Measurements from ENCODE around the gene IL25.
"Not testable (repeated sequence)": the region's sequence is repeated elsewhere in the genome, so short reads cannot be mapped to it uniquely, and the experiment has no call there.

The IL25 gene

DNA sequence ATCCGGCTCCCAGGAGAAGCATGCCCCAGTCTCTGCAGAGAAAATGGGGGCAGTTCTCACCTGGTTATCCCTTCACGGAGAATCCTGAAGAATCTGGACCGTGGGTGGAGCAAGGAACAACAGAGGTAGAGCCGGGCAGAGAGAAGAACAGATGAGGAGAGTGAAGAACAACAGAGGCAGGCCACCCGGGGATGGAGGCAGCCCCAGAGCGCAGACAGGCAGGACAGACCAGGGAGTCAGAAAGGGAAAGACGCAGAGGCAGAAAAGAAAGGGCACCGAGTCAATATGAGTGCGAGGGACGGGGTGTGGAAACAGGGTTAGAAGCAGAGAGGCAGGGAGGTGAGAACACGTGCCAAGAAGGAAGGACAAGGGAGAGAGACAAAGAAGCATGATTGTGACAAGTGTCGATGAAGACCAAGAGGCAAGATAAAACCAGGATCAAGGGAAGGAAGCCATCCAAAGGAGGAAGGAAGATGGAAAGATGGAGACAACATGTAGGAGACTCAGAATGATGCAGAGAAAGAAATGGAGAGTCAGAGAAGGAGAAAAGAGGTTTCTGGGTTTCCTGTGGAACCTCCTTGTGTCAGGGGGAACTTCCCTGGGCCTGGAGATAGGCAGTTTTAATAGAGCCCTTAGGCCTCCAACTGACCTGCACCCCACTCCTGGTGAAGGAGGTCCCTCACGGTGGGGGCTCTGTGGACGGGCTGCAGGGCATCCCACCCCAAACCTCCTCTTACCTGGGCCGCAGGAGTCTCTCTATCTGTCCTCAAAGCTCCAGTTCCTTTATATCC lies 35.1 kb downstream of the IL25 start, which contains the start of gene MYH6:
Gene MYH6 (minus strand): TSS at position 758 of the 791 bp plus-strand sequence. CDS start 1,050 bp downstream, outside the sequence.
- DNase-seq (ENCODE audit: low read depth in 2 of 3, low spot score in 2 of 3), result no peak

DNA sequence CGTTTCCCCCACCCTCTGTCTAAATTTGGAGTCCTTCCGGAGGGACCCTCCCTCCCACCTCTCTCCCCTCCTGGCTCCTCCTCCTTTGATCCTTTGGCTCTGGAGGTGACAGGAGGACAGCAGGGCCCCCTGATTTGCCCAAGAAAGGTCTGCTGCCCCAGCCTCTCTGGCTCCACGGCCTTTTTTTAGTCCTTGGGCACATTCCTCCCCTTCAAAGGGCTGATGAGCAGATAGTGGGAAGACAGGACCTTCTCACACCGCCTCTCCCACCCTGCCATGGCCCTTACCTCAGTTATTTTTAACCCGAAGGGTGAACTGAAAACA lies 35.7 kb downstream of the IL25 start:
- no peak for DNase-seq (ENCODE audit: low read depth in 2 of 3, low spot score in 2 of 3)

DNA sequence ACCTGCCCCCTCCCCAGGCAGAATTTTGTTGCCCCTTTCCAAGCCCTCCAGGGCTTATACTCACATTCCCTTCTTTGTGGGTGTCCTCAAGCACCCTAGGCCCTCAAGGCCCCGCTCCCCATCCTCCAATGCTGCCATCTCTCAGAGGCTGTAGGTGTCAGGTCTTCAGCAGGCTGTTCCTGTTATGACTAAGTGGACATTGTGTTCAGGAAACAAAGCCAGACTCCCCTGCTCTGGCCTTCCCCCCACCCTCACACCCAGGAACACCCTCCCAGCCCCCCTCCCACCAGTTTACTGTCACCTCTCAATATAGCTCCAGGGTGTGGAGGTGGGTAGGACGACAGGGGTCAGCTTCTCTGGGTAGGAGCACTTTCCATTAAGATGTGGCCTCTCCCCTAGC lies 36.9 kb downstream of the IL25 start:
- DNase-seq (ENCODE audit: low read depth in 2 of 3, low spot score in 2 of 3), result no peak

DNA sequence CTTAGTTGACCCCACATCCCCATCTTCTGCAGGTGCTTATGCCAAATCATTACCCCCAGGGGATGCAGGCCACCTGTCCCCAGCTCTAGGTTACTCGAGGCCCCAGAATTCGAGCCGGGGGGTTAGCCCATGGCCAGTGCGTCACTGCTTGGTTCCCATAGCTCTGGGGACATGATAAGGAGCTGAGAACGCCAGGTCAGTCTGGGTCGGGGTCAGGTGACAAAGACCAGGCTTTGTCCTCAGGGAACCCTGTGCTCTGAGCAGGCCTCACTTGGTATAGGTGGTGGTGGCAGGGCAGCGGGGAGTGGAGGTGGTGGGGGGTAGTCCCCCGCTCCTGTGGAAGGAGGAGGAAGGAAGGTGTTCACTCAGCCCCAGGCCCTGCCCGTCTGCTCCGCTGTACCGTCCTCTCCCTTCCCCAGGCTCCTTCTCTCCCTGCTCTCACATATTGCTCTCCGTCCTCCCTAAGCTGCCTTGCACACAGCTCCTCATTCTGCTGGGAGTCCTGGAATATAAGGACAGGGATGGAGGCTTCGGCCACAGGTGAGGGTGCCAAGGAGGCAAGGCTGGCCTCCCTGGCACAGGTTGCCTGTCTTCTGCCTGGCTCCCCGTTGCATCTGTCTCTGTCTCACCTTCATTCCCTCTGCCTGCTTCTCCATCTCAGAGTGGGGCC lies 37.5 kb downstream of the IL25 start:
- DNase-seq (ENCODE audit: low read depth in 2 of 3, low spot score in 2 of 3), result no peak

DNA sequence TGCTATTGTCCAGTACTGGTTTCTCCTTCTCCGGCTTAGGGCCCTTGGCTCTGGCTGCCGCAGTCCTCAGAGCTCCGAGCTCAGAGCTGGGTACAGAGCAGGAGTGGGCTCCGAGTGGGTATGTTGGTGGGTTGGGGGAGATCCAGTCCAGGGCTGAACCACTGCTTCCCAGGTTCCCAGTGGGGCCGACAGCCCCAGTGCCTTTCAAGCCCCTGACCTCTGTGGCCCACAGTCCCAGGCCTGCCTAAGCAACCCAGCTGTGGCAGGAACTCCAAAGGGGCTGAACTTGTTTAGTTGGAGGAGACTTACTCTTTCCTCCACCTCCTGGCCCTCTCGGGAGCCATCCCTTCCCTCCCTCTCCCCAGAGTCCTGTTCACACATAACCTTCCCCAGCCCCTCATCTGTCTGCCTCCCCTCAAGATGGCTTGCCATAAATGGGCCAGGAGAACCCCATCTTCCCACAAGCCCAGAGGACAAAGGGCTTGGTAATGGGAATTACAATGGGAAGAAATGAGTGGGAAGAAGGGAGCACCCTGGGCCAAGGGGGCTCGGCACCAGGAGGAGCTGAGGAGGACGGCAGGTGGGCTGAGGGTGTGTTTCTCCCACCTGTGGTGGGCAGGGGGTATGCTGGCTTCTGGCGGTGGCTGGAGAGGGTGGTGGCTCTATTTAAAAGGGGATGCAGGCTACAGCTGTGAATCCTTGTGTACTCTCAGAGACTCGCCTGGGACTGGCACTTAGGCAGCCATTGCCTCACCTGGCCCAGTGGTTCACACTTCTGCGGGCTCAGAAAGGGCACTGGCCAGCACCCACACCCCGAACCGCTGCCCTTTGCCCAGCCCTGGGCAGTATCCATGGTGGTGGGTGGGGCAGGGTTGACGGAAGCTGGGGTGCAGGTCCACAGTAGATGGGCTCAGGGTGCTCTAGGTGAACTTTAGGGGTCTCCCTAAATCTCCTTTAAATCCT lies 39.2 kb downstream of the IL25 start:
- no peak for DNase-seq (ENCODE audit: low read depth in 2 of 3, low spot score in 2 of 3)

DNA sequence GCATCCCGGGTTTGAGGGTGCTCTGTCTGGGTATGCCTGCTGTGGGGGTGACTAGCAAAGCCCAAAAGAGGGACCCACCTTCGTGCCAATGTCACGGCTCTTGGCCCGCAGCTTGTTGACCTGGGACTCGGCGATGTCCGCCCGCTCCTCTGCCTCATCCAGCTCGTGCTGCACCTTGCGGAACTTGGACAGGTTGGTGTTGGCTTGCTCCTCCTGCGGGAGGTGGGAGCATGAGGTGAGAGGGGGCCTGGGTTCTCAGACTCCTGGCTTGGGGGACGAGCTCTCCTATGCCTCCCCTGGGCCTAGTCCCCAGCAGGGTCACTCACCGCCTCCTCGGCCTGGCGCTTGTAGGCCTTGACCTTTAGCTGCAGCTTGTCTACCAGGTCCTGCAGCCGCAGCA lies 41.1 kb downstream of the IL25 start:
- no peak for DNase-seq (ENCODE audit: low read depth in 2 of 3, low spot score in 2 of 3)

DNA sequence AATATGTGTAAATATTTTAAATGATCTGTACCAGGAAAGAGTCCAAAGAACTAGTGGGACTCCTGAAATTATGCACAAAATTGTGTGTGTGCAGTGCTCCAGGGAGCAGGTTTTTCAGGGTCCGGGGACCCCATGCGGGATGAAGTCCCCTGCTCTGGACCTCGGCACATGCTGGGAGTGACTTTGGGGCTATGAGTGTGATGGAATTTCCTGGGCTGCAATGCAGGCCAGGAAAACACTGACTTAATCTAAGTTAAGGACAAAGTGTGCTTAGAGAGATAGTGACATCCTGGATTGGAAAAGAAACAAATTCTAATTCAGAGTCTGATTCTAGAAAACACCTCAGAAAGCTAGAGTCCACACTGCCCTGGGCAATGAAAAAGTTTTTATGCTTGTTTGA lies 41.6 kb downstream of the IL25 start:
- no peak for DNase-seq (ENCODE audit: low read depth in 2 of 3, low spot score in 2 of 3)

DNA sequence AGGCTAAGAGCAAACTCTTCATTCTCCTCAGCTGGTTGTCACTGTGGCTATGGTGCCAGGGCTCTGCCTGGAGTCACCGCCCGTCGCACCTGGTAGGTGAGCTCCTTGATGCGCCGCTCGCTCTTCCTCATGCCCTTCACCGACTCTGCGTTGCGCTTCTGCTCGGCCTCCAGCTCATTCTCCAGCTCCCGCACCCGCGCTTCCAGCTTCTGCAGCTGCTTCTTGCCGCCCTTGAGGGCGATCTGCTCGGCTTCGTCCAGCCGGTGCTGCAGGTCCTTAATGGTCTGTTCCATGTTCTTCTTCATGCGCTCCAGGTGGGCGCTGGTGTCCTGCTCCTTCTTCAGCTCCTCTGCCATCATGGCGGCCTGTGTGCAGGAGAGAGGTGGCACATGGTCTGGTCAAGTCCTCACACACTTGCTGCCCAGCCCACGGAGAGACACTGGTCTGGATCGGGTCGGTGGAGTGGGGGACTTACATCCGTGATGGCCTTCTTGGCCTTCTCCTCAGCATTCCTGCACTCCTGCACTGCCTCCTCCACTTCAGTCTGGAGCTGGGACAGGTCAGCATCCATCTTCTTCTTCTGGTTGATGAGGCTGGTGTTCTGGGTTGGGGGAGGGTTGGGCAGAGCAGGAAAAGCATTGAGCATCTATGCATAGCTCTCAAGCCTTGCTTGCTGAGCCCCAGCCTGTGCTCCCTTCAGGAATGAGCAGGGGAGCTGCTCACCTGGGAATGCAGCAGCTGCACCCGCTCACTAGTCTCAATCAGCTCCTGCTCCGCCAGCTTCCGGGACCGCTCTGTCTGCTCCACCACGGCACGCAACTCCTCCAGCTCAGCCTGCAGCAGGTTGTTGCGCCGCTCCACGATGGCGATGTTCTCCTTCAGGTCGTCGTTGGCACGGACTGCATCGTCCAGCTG lies 42.6 kb downstream of the IL25 start:
- DNase-seq (ENCODE audit: low read depth in 2 of 3, low spot score in 2 of 3), result no peak

DNA sequence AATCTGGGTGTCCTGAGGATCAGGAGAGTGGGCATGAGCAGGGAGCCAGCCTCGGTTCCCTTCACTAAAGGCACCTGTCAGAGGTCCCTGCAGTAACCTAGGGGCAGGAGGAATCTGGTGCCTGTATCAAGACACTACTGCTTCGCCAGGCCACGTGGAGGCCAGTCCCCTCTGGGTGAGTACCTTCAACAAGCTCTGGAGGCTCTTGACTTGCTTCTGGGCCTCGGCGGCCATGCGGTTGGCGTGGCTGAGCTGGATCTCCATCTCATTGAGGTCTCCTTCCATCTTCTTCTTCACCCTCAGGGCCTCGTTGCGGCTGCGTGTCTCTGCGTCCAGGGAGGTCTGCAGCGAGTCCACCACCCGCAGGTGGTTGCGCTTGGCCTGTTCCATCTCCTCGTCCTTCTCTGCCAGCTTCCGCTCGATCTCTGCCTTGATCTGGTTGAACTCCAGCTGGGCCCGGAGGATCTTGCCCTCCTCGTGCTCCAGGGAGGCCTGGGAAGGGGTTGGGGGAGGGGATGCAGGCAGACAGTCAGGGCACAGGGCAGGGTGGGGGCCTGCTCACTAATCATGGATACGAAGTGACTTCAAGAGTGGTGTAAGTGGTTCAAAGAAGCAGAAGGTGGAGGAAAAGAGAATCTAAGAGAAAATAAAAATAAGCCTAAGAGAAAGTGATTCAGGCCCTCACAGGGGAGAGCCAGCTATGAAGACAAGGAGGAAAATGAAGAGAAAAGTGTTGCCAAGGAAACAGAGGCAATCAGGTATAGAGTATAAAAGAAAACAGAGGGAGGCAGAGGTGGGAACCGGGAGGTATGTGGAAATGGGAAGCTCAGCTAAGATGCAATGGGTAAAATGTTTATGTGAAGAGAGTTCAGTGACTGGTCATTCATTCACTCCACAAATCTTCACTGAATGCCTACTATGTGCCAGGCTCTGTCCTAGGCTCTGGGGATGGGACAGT lies 43.5 kb downstream of the IL25 start:
- no peak for DNase-seq (ENCODE audit: low read depth in 2 of 3, low spot score in 2 of 3)

DNA sequence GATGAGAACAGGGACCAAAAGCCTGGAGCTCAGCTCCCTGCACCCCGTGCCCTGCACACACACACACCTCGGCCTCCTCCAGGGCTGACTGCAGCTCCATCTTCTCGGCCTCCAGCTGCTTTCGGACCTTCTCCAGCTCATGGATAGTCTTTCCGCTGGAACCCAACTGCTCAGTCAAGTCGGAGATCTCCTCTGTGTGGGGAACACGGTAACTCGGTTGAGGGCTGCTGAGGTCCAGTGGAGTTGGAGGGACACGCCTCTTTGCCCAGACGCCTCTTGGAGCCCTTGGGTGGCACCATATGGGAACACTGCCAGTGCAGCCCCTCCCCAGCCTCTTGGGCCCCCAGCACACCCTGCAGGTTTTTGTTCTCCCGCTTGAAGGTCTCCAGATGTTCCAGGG lies 44.2 kb downstream of the IL25 start:
- no peak for DNase-seq (ENCODE audit: low read depth in 2 of 3, low spot score in 2 of 3)

DNA sequence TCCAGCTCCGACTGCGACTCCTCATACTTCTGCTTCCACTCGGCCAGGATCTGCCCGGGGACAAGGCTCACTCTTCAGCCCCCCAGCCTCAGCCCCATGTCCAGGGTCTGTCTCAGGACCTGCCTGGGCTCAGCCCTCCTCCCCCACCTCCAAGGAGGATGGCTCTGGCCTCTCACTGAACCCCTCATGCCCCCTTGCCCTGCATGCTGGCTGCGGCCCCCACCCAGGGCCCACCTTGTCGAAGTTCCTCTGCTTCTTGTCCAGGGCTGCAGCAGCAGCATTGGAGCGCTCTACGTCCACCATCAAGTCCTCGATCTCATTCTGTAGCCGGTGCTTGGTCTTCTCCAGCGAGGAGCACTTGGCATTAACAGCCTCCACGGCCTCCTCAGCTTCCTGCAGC lies 44.7 kb downstream of the IL25 start:
- DNase-seq (ENCODE audit: low read depth in 2 of 3, low spot score in 2 of 3), result not testable (repeated sequence)

DNA sequence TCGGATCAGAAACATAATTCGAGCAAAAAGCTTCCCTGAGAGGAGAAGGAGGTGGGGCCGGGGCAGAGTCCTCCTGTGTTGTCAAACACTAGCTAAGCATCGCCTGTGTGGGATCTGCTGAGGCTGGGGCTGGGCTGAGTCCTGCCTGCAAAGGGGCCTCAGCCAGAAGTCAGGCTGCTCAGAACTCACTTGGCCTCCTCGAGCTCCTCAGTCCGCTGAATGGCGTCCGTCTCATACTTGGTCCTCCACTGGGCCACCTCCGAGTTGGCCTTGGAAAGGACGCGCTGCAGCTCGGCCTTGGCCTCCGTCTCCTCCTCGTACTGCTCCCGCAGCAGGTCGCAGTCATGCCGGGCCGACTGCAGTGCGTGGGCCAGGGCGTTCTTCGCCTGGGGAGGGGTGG lies 45.4 kb downstream of the IL25 start:
- DNase-seq (ENCODE audit: low read depth in 2 of 3, low spot score in 2 of 3), result no peak

DNA sequence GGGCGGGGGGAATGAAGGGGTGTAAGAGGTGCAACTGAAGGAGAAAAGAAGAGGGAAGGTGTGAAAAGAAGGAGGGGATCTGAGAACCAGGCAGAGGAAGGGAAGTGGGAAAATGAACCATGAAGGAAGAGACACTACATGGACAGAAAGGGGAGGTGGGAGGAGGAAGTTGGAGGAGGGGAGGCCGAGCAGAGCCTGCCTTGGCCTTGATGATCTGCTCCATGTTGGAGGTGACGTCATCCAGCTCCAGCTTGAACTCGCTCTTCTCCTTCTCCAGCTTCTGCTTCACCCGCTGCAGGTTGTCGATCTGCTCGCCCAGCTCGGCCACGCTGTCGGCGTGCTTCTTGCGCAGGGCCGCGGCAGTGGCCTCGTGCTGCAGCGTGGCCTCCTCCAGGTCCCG lies 47.0 kb downstream of the IL25 start:
- not testable (repeated sequence) for DNase-seq (ENCODE audit: low read depth in 2 of 3, low spot score in 2 of 3)

DNA sequence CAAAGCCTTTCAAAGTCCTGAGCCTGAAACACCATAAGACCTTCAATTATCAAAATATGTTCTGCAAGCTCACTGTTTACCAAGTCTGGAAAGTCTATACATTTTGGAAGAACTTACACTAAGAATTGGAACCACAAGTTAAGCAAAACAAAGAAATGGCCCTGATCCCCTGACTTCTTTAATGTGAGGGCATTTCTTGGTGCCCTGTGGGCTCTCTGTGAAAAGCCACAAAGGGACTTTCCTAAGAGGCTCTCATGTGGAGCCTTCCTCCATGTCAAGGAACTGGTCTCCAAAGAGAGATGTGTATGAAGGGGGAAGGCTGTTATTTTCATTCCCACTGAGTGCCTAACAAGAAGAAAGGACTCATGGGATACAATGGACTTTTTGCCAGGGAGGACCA lies 49.0 kb downstream of the IL25 start:
- no peak for DNase-seq (ENCODE audit: low read depth in 2 of 3, low spot score in 2 of 3)

DNA sequence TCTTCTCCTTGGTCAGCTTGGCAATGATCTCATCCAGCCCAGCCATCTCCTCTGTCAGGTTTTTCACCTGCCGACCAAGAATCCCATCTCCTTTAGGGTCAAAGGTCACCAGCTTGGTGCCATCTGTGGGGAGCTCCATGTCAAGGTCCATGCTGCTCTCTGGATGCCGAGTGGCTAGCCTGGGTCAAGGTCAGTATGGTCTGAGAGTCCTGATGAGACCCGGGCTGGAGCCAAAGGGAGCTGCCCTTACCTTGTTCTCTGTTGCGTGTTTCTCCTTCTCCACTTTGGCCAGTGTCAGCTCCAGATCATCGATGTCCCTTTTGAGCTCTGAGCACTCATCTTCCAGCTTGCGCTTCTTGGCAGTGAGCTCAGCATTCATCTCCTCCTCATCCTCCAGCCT lies 51.0 kb downstream of the IL25 start:
- no peak for DNase-seq (ENCODE audit: low read depth in 2 of 3, low spot score in 2 of 3)

DNA sequence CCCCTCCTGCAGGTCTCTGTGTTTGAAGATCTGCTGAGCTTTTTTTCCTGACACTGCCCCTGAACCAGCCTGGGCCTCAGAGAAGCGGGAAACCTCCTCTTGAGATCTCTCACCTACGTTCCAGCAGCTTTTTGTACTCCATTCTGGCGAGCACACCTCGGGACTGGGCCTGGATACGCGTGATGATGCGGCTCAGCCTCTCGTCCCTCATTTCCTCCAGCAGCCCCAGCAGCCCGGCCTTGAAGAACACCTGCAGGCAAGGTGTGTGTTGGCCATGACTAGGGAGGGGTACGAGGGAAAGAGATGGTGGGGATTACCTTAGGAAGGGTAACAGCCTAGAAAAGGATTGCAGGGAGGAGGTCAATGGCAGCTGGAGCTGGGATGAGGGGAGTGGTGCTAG lies 52.6 kb downstream of the IL25 start:
- no peak for DNase-seq (ENCODE audit: low read depth in 2 of 3, low spot score in 2 of 3)

DNA sequence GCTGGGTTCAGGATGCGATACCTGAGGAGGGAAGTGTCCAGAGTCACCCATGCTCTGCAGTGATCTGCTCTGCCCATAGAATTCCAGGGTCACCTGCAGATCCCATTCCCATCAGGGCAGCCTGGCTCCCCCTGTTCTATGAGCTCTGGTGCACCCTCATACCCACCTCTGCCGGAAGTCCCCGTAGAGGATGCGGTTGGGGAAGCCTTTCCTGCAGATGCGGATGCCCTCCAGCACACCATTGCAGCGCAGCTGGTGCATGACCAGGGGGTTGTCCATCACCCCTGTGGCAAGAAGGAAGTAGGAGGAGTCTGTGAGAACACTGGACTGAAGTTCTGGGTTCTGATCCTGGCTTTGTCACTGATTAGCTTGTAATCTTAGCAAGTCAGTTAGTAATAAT lies 53.2 kb downstream of the IL25 start:
- DNase-seq (ENCODE audit: low read depth in 2 of 3, low spot score in 2 of 3), result not testable (repeated sequence)

Data from activated CD8-positive, alpha-beta memory T cell treated with anti-CD3 and anti-CD28 coated beads for 48 hours (primary cell).